ENCODE measurements around the gene RHOJ. TPM values are rescaled to one million over a fixed set of nuclear protein-coding genes. Genes with fewer than 3 reads are reported as not detected.

The RHOJ gene
- total and polyA plus RNA-seq, 2 of the 13 experiments (the other 11 are each of a cell fraction or from before 2014, with no cell fraction given) = 0.22 to 1.3 TPM

DNA sequence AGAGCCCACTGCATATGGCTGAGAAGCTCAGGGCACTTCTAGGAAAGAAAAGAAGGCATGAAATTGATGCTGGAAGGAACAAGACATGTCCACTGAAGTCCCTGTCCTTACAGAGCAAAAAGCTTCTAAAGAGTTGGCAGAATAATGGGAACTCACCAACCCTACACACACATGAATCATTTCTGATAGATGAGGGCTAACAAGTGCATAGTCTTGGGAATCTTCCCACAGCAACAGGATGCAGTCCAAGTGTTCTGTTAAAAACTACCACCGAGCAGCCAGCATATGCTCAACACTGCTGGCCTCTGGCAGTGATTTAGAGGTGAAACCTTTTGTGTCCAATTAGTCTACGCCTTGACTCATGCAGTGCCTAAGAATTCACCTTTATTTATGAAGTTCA lies 44.8 kb downstream of the RHOJ start:
- H2AFZ ChIP-seq (ENCODE audit: low read length) = no peak overlapping the region
- DNase-seq (ENCODE audit: low spot score) (no peak), FAIRE-seq (no peak), ATAC-seq (no peak)
- ChIA-PET CTCF (ENCODE audit: low intra/inter-chr PET ratio, low total read pairs) (no interaction called here), POLR2A (no interaction called here)
- no peak overlapping the region for H3K9ac ChIP-seq (ENCODE audit: insufficient read depth, low read depth, low read length)
- 0% methylated on average over 2 of the region's 2 CpGs for WGBS (ENCODE audit: low lambda C conversion rate)
- no peaks in the 10 kb centered on the region for H4K20me1 ChIP-seq (ENCODE audit: insufficient read depth, low read length)
- no peaks in the 10 kb centered on the region for H3K4me1 ChIP-seq (ENCODE audit: insufficient read depth, low read length)
- intact Hi-C loops (cut with micrococcal nuclease; ENCODE audit: unreplicated experiment) (no loop called here), in situ Hi-C loops (cut with HindIII; ENCODE audit: extremely low pct_ligation_motif_present, low pct_unique_long_range_greater_than_20kb) (no loop called here)
- H3K4me3 ChIP-seq (replicated peaks in 1 of 3; ENCODE audit: insufficient read depth in 1 of 3, low read depth in 2 of 3, low read length in 3 of 3) = no peak overlapping the region
- H3K4me2 ChIP-seq (ENCODE audit: low read depth, low read length) = no peak overlapping the region
- no peaks in the 10 kb centered on the region for H3K79me2 ChIP-seq (ENCODE audit: insufficient read depth, low read length)
- no peaks in the 10 kb centered on the region for H3K36me3 ChIP-seq (replicated peaks in 1 of 2; ENCODE audit: control insufficient read depth in 1 of 2, insufficient read depth in 2 of 2, low read length in 2 of 2)
- no peaks in the 10 kb centered on the region for H3K9me3 ChIP-seq (ENCODE audit: low read length)
- H3K27ac ChIP-seq (ENCODE audit: extremely low read length, insufficient read depth, low read length) = no peak overlapping the region
- BruUV-seq (replicated peaks) = no TSS peak
- H3K27me3 ChIP-seq (ENCODE audit: control insufficient read depth in 1 of 2, insufficient read depth in 2 of 2, low read length in 2 of 2) = no peaks in the 10 kb centered on the region
- no peak for TF ChIP-seq BRCA1 (CRISPR knock-in tag; IDR thresholded peaks at IDR 0.05)
- no peak for TF ChIP-seq CHCHD3 (CRISPR knock-in tag; IDR thresholded peaks at IDR 0.05)
- TF ChIP-seq ZNF572 (CRISPR knock-in tag; IDR thresholded peaks at IDR 0.05) = no peak
- TF ChIP-seq NFIC (IDR thresholded peaks at IDR 0.05; ENCODE audit: low read length) = no peak
- TF ChIP-seq, protein P1, sequence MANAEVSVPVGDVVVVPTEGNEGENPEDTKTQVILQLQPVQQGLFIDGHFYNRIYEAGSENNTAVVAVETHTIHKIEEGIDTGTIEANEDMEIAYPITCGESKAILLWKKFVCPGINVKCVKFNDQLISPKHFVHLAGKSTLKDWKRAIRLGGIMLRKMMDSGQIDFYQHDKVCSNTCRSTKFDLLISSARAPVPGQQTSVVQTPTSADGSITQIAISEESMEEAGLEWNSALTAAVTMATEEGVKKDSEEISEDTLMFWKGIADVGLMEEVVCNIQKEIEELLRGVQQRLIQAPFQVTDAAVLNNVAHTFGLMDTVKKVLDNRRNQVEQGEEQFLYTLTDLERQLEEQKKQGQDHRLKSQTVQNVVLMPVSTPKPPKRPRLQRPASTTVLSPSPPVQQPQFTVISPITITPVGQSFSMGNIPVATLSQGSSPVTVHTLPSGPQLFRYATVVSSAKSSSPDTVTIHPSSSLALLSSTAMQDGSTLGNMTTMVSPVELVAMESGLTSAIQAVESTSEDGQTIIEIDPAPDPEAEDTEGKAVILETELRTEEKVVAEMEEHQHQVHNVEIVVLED (CRISPR knock-in tag; IDR thresholded peaks at IDR 0.05; ENCODE audit: borderline replicate concordance) = no peak
- TF ChIP-seq, protein P2, sequence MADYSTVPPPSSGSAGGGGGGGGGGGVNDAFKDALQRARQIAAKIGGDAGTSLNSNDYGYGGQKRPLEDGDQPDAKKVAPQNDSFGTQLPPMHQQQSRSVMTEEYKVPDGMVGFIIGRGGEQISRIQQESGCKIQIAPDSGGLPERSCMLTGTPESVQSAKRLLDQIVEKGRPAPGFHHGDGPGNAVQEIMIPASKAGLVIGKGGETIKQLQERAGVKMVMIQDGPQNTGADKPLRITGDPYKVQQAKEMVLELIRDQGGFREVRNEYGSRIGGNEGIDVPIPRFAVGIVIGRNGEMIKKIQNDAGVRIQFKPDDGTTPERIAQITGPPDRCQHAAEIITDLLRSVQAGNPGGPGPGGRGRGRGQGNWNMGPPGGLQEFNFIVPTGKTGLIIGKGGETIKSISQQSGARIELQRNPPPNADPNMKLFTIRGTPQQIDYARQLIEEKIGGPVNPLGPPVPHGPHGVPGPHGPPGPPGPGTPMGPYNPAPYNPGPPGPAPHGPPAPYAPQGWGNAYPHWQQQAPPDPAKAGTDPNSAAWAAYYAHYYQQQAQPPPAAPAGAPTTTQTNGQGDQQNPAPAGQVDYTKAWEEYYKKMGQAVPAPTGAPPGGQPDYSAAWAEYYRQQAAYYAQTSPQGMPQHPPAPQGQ (CRISPR knock-in tag; IDR thresholded peaks at IDR 0.05; ENCODE audit: borderline replicate concordance) = no peak
- no peak for TF ChIP-seq ZSCAN12 (CRISPR knock-in tag; IDR thresholded peaks at IDR 0.05)
- TF ChIP-seq, protein P3, sequence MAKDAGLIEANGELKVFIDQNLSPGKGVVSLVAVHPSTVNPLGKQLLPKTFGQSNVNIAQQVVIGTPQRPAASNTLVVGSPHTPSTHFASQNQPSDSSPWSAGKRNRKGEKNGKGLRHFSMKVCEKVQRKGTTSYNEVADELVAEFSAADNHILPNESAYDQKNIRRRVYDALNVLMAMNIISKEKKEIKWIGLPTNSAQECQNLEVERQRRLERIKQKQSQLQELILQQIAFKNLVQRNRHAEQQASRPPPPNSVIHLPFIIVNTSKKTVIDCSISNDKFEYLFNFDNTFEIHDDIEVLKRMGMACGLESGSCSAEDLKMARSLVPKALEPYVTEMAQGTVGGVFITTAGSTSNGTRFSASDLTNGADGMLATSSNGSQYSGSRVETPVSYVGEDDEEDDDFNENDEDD (CRISPR knock-in tag; IDR thresholded peaks at IDR 0.05; ENCODE audit: borderline replicate concordance) = no peak
- no peak for TF ChIP-seq SETDB1 (CRISPR knock-in tag; IDR thresholded peaks at IDR 0.05; ENCODE audit: borderline replicate concordance)
- TF ChIP-seq ELF3 (CRISPR knock-in tag; IDR thresholded peaks at IDR 0.05) = no peak
- TF ChIP-seq ZNF660 (CRISPR knock-in tag; IDR thresholded peaks at IDR 0.05; ENCODE audit: borderline replicate concordance, low read depth) = no peak
- no peak for TF ChIP-seq FOSL2 (CRISPR knock-in tag; IDR thresholded peaks at IDR 0.05)
- no peak for TF ChIP-seq PHF20 (CRISPR knock-in tag; IDR thresholded peaks at IDR 0.05)
- TF ChIP-seq CBX1 (IDR thresholded peaks at IDR 0.05; ENCODE audit: low read depth) = no peak
- TF ChIP-seq ZNF577 (CRISPR knock-in tag; IDR thresholded peaks at IDR 0.05; ENCODE audit: borderline replicate concordance, low read depth) = no peak
- TF ChIP-seq, protein P4, sequence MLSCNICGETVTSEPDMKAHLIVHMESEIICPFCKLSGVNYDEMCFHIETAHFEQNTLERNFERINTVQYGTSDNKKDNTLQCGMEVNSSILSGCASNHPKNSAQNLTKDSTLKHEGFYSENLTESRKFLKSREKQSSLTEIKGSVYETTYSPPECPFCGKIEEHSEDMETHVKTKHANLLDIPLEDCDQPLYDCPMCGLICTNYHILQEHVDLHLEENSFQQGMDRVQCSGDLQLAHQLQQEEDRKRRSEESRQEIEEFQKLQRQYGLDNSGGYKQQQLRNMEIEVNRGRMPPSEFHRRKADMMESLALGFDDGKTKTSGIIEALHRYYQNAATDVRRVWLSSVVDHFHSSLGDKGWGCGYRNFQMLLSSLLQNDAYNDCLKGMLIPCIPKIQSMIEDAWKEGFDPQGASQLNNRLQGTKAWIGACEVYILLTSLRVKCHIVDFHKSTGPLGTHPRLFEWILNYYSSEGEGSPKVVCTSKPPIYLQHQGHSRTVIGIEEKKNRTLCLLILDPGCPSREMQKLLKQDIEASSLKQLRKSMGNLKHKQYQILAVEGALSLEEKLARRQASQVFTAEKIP (CRISPR knock-in tag; IDR thresholded peaks at IDR 0.05; ENCODE audit: borderline replicate concordance) = no peak
- no peak for TF ChIP-seq SP2 (CRISPR knock-in tag; IDR thresholded peaks at IDR 0.05)
